HG03520 (cell line): Measurements from ENCODE around the gene ANKRD62.

Source experiments
- ATAC-seq: cut with Tn5 transposase; IDR thresholded peaks from one replicate; pipeline ENCODE4 v1.9.1; 2021; ENCODE audit warnings: mild to moderate bottlenecking, moderate library complexity; ENCODE audit not compliant: unreplicated experiment

The ANKRD62 gene

GRCh38 chr18:12093520-12094257 lies at the start of gene ANKRD62:
Gene ANKRD62, plus strand, starts transcription at chr18:12093843. Its CDS starts 175 bp downstream, at chr18:12094018.
- ATAC-seq = no peak

GRCh38 chr18:12044591-12044990 lies 49.1 kb upstream of the ANKRD62 start:
- no peak for ATAC-seq

- no peak for ATAC-seq
Measured at GRCh38 chr18:12046046-12046750, 47.4 kb upstream of the ANKRD62 start.

- no peak for ATAC-seq
Measured at GRCh38 chr18:12046751-12047335, 46.8 kb upstream of the ANKRD62 start.

- ATAC-seq = no peak
Measured at GRCh38 chr18:12048010-12048826, 45.4 kb upstream of the ANKRD62 start.

- no peak for ATAC-seq
Measured at GRCh38 chr18:12048827-12049175, 44.8 kb upstream of the ANKRD62 start.

GRCh38 chr18:12049978-12050811 lies 43.4 kb upstream of the ANKRD62 start:
- peak; percentile 85 for ATAC-seq

- ATAC-seq = no peak
Measured at GRCh38 chr18:12052866-12053265, 40.8 kb upstream of the ANKRD62 start.

- ATAC-seq = peak; percentile 45
Measured at GRCh38 chr18:12053289-12053688, 40.4 kb upstream of the ANKRD62 start.

GRCh38 chr18:12056034-12056883 lies 37.4 kb upstream of the ANKRD62 start:
- ATAC-seq = no peak

- no peak for ATAC-seq
Measured at GRCh38 chr18:12056884-12057402, 36.7 kb upstream of the ANKRD62 start.

GRCh38 chr18:12057419-12058039 lies 36.1 kb upstream of the ANKRD62 start:
- no peak for ATAC-seq

GRCh38 chr18:12059334-12060181 lies 34.1 kb upstream of the ANKRD62 start:
- no peak for ATAC-seq

- no peak for ATAC-seq
Measured at GRCh38 chr18:12060182-12060870, 33.3 kb upstream of the ANKRD62 start.

GRCh38 chr18:12061685-12062084 lies 32.0 kb upstream of the ANKRD62 start:
- no peak for ATAC-seq

GRCh38 chr18:12062974-12063373 lies 30.7 kb upstream of the ANKRD62 start:
- no peak for ATAC-seq

GRCh38 chr18:12064086-12064763 lies 29.4 kb upstream of the ANKRD62 start:
- no peak for ATAC-seq
